GM13976 (cell line): ENCODE data around the gene AGAP3.

ENCODE experiments used
- DNase-seq: peaks from one replicate; pipeline ENCODE4 v3.0.0; 2012; ENCODE audit warnings: low spot score
- CTCF ChIP-seq: IDR thresholded peaks from 2 replicates; pipeline ENCODE4 v1.5.1; 2012; ENCODE audit warnings: borderline replicate concordance, mild to moderate bottlenecking; ENCODE audit not compliant: insufficient read depth; ENCODE audit errors: extremely low read depth, missing control alignments, control extremely low read depth
- in situ Hi-C: fragments of 300-500 bp; cut with MboI; formaldehyde crosslinking; loops from one replicate; pipeline ENCODE4 v1.12.0; 2022; ENCODE audit warnings: low sequenced_read_pairs, mixed read lengths, inconsistent platforms; ENCODE audit not compliant: unreplicated experiment

Gene AGAP3

GRCh38 chr7:151186640-151187408 is 100.5 kb downstream of the AGAP3 start, which contains the start of gene ASB10:
Gene ASB10 (minus strand): TSS chr7:151187250. CDS start chr7:151187130, 120 bp downstream.
- DNase-seq: no peak
- TF ChIP-seq CTCF: no peak
- in situ Hi-C loops: no loop called here

DNA sequence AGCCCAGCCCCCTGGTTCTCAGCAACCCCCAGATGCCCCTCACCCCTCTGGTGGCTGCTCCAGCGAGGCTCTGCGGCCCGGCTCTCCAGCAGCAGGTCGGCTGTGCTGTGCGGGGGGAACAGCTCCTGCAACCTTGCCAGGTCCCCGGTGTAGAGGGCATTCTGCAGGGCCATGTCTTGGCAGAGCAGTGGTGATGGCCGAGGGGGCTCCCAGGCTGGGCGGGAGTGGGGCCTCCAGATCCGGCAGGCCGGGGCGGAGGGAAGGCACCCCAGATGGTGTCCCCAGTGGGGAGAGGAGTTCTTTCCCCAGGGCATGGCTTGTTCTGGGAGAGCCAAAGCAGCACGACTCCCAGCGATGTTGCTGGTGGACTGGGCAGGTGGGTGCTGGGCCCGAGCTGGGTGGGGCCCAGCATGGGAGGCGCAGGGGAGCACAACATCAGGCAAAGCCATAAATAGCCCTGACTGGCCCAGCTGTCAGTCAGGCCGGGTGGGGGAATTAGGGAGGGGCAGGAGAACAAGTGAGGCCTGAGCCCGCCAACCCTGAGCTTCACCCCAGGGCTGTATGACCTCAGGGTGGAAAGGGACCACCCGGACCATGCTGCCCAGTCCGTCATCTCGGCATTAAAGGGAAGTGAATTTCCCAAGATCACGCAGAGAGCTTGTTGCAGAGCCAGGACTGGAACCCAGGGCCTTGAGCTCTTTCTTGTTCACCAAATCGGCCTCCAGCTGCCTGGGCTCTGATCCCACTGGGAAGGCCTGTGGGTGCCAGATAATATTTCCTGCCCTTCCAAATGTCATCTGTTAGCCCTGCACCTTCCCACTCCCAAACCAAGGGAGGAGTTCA is 101.4 kb downstream of the AGAP3 start:
- in situ Hi-C loops: no loop called here
- no peak for TF ChIP-seq CTCF
- no peak for DNase-seq

DNA sequence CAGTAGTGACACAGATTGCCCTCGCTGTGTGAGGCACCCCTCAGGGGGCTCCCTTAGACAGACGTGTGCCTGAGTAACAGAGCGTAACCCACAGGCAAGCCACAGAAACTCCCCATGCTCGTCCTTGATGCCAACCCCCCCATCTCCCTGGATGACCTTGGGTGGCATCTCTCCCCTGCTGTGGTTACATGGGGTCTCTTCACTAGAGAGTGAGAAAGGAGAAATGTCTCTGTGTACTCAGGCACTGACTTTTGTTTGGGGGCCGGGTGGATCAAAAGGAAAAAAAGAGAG is 101.9 kb downstream of the AGAP3 start:
- in situ Hi-C loops: no loop called here
- no peak for TF ChIP-seq CTCF
- DNase-seq: no peak

GRCh38 chr7:151189038-151189437 is 102.8 kb downstream of the AGAP3 start:
- TF ChIP-seq CTCF: no peak
- no peak for DNase-seq
- in situ Hi-C loops: no loop called here

DNA sequence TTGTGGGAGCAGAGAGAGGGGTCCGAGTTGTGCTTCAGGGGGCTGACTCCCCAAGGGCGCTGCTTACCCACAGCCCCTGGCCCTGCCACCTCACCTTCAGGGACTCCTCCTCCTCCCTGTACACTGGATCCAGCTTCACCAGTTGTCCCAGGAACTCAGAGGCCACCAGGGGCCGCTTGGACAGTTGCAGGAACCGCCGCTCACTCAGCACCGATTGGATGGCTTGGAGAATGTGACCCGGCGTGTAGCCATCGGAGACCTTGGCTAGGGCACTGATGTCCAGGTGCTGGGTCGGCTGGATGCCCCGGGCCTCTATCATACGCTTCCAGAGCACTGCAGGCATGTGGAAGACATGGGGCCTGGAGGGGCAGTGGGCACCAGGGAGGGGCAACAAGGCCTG is 105.3 kb downstream of the AGAP3 start:
- no peak for TF ChIP-seq CTCF
- no peak for DNase-seq
- in situ Hi-C loops: no loop called here

GRCh38 chr7:151192002-151192539 is 105.8 kb downstream of the AGAP3 start:
- TF ChIP-seq CTCF: no peak
- in situ Hi-C loops: no loop called here

More at GRCh38 chr7:151192002-151192539, 105.8 kb downstream of the AGAP3 start:
- no peak for DNase-seq
